ENCODE data around the gene FIZ1. TPM values are rescaled to one million over a fixed set of nuclear protein-coding genes. Genes with fewer than 3 reads are reported as not detected.

FIZ1 gene
- total RNA-seq, 1 experiment from 2014 or later, result 21.5 TPM

DNA sequence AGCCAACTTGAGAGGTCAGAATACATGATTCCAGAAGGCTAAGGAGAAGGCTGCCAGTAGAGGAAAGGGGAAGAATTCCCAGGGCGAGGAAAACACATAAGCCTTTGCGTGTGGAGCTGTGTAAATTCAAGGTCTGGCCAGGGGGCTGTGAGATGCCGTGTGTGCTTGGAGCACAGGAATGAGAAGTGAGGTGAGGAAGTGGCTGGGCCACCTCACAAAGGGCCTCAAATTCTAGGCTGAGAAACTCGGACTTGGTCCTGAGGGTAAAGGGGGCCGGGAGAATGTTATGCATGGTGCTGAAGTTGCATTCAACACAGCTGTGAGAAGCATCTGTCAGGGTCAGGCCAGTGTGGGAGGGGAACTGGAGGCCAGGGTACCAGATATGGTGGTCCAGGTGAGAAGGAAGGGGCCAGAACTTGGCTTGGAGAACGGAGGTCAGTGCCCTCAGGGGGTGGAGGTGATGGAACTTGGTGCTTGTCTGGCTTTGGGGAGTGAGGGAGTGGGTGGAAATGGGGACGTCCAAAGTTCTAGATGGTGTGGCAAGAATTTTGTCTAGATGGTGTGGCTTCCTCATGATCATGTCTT, 36.6 kb upstream of the FIZ1 start:
- Histone ChIP-seq H3K14ac (ENCODE audit: insufficient read depth, low read length) (no peak overlapping the region), H3K4me2 (ENCODE audit: insufficient read depth, insufficient read length, low read length) (peak overlapping the region; percentile 85), H3K23me2 (ENCODE audit: insufficient read length, low read depth, low read length, poor library complexity, severe bottlenecking) (peaks cover 7% of the 10 kb centered on the region), H2BK120ac (ENCODE audit: low read depth, low read length, poor library complexity, severe bottlenecking) (no peak overlapping the region), H3T11ph (ENCODE audit: low read length) (no peak overlapping the region), H2AK5ac (ENCODE audit: insufficient read length, low read length) (no peak overlapping the region), H2BK5ac (ENCODE audit: insufficient read length, low read length) (no peak overlapping the region), H4K8ac (replicated peaks; ENCODE audit: insufficient read length, low read depth, low read length) (no peak overlapping the region), H2BK20ac (ENCODE audit: low read depth, low read length, poor library complexity, severe bottlenecking) (no peak overlapping the region), H3K4me1 (ENCODE audit: insufficient read depth, low read length) (0 out of 2 replicates have a peak, but pooled peaks cover 2% of the 10 kb centered on the region), H3K4ac (ENCODE audit: low read depth, low read length) (no peak overlapping the region), H4K5ac (ENCODE audit: insufficient read length, low read depth, low read length) (no peak overlapping the region), H3K9ac (ENCODE audit: extremely low read depth, insufficient read length, low read length) (peak overlapping the region; percentile 11), H3K18ac (ENCODE audit: insufficient read length, low read depth, low read length) (no peak overlapping the region), H4K20me1 (ENCODE audit: control insufficient read depth, insufficient read depth, insufficient read length) (no peaks in the 10 kb centered on the region), H3K79me1 (ENCODE audit: insufficient read depth, low read depth, low read length, poor library complexity, severe bottlenecking) (peaks cover 6% of the 10 kb centered on the region), H3K56ac (ENCODE audit: insufficient read length, low read depth, low read length) (no peak overlapping the region), H3K27ac (ENCODE audit: insufficient read length, low read depth, low read length) (no peak overlapping the region), H3K23ac (ENCODE audit: insufficient read length, low read depth, low read length) (no peak overlapping the region), H2BK12ac (ENCODE audit: insufficient read length, low read depth, low read length) (no peak overlapping the region), H4K91ac (ENCODE audit: insufficient read length, low read depth, low read length) (no peak overlapping the region), H2BK15ac (ENCODE audit: low read depth, low read length) (no peak overlapping the region), H3K79me2 (ENCODE audit: insufficient read depth, low read length) (peaks cover 10% of the 10 kb centered on the region; the same call in 1 of the 2 replicates), H3K9me3 (ENCODE audit: control insufficient read depth, low read depth, low read length) (no peaks in the 10 kb centered on the region), H2AFZ (ENCODE audit: low read length) (no peak overlapping the region), H3K27me3 (ENCODE audit: insufficient read depth, low read length) (no peaks in the 10 kb centered on the region)
- Mint-ChIP-seq H3K9me3 (no peaks in the 10 kb centered on the region; a peak in 1 of 5 replicates), H3K4me3 (peak overlapping the region; percentile 100), H3K36me3 (ENCODE audit: insufficient read depth in 1 of 3, low read depth in 3 of 3) (peaks cover 10 to 15% (median 14%) of the 10 kb centered on the region in 3 experiments), H3K27me3 (ENCODE audit: low read depth) (peaks cover 3% of the 10 kb centered on the region; the same call in 1 of the 2 replicates), H3K4me1 (peaks cover 22 to 37% of the 10 kb centered on the region in 2 experiments), H3K27ac (peak overlapping the region in 1 of 3 experiments; percentile 100; a peak in 2 of 7 replicates)
- no CpG with 5 or more reads among the region's 7 CpGs for WGBS (ENCODE audit: extremely low coverage, insufficient read length, low lambda C conversion rate)
- TF ChIP-seq, protein P1, sequence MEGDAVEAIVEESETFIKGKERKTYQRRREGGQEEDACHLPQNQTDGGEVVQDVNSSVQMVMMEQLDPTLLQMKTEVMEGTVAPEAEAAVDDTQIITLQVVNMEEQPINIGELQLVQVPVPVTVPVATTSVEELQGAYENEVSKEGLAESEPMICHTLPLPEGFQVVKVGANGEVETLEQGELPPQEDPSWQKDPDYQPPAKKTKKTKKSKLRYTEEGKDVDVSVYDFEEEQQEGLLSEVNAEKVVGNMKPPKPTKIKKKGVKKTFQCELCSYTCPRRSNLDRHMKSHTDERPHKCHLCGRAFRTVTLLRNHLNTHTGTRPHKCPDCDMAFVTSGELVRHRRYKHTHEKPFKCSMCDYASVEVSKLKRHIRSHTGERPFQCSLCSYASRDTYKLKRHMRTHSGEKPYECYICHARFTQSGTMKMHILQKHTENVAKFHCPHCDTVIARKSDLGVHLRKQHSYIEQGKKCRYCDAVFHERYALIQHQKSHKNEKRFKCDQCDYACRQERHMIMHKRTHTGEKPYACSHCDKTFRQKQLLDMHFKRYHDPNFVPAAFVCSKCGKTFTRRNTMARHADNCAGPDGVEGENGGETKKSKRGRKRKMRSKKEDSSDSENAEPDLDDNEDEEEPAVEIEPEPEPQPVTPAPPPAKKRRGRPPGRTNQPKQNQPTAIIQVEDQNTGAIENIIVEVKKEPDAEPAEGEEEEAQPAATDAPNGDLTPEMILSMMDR (conservative IDR thresholded peaks at IDR 0.05), result no peak
- DNase-seq, result no peak
